NCI-H1694 (cell line): Measurements from ENCODE around the gene JTB.

ENCODE experiments used
- DNase-seq: peaks from one replicate; lab custom pipeline; 2025; lab: John Stamatoyannopoulos, UW

The JTB gene

GRCh38 chr1:153978274-153978909 is 918 bp upstream of the JTB start:
- no peak for DNase-seq

- no peak for DNase-seq
Observed at GRCh38 chr1:153976819-153977249, 640 bp downstream of the JTB start.

- no peak for DNase-seq
Observed at GRCh38 chr1:153973525-153973924, 3.9 kb downstream of the JTB start.

GRCh38 chr1:153973071-153973470 is 4.4 kb downstream of the JTB start:
- DNase-seq, result no peak

GRCh38 chr1:153970346-153970745 is 7.1 kb downstream of the JTB start:
- no peak for DNase-seq

- DNase-seq, result no peak
Observed at GRCh38 chr1:153968972-153969371, 8.5 kb downstream of the JTB start.

GRCh38 chr1:153968408-153968807 is 9.1 kb downstream of the JTB start:
- no peak for DNase-seq

- DNase-seq, result no peak
Observed at GRCh38 chr1:153968000-153968363, 9.5 kb downstream of the JTB start.

GRCh38 chr1:153967107-153967999 is 10.1 kb downstream of the JTB start, which contains the start of gene CREB3L4:
Gene CREB3L4 (plus strand): TSS chr1:153967902. CDS start chr1:153968526, 624 bp downstream.
- peak; percentile 100 for DNase-seq

GRCh38 chr1:153963850-153964331 is 13.6 kb downstream of the JTB start:
- no peak for DNase-seq

- peak; percentile 99 for DNase-seq
Observed at GRCh38 chr1:153963030-153963849, 14.2 kb downstream of the JTB start, which contains the start of gene SLC39A1. Gene SLC39A1 (minus strand): TSS chr1:153963537. CDS start chr1:153962715, 822 bp downstream.

GRCh38 chr1:153962088-153963029 is 15.1 kb downstream of the JTB start:
- no peak for DNase-seq

GRCh38 chr1:153961421-153961820 is 16.1 kb downstream of the JTB start:
- DNase-seq, result no peak

- DNase-seq, result no peak
Observed at GRCh38 chr1:153960206-153960605, 17.3 kb downstream of the JTB start.

GRCh38 chr1:153959454-153959853 is 18.0 kb downstream of the JTB start:
- DNase-seq, result no peak

- DNase-seq, result no peak
Observed at GRCh38 chr1:153958961-153959260, 18.6 kb downstream of the JTB start.

GRCh38 chr1:153958111-153958960 is 19.1 kb downstream of the JTB start, which contains the start of gene CRTC2:
Gene CRTC2 (minus strand): TSS chr1:153958612. CDS start chr1:153958497, 115 bp downstream.
- peak; percentile 100 for DNase-seq

- no peak for DNase-seq
Observed at GRCh38 chr1:153957744-153958110, 19.7 kb downstream of the JTB start.

- no peak for DNase-seq
Observed at GRCh38 chr1:153956997-153957715, 20.3 kb downstream of the JTB start.
